GM19328 (cell line): ENCODE data around the gene TSHZ2.
"Not testable (repeated sequence)": the region's sequence is repeated elsewhere in the genome, so short reads cannot be mapped to it uniquely, and the experiment has no call there.

ENCODE experiments used
- ATAC-seq: cut with Tn5 transposase; IDR thresholded peaks from one replicate; pipeline ENCODE4 v1.9.1; 2021; ENCODE audit warnings: mild to moderate bottlenecking, moderate library complexity; ENCODE audit not compliant: unreplicated experiment

Gene TSHZ2

DNA sequence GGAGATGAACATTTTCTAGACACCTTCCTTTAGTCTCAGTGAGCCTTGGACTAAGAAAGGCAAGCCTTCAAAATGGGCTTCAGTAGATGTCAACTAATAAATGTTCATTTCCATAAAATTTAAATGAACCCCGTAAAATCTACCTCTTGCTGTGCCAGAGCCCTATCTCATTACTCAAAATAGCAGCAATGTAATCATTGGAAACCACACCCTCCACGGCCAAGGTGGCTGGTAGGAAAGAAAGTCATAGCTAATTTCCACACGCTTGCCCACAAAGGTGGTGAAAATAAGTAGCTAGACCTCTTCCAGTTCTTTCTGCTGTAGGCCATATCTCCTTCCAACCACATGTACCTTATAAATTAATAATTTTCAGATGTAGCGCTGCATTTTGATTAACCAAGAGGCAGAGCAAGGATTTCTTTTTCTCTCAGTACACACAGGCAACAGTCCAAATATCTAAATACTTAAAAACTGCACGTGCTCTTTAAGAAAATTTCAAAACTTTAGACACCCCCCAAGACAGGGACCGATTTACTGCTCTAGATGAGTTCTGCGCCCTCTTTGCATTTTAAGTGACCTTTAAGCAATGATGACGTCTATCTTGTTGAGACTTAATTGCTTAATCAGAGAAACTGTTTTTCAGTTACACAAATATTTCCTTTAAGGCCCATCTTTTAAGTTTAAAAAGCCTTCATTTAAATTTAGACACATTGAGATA is 330.7 kb downstream of the TSHZ2 start:
- ATAC-seq: no peak

DNA sequence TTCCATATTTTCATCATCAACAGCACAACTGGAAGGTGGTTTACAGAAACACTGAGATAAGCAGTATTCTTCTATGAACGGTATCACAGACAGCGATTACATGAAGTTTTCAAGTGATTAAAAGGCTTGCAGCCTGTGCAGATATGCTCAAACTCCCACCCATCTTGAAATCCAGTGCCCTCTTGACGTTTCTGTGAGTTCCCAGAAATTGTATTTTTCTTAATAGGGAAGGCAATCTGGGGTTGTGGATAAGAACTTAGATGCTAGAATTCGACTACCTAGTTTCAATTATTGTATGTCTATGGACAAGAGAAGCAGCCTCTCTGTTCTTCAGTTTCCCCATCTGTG is 331.2 kb downstream of the TSHZ2 start:
- no peak for ATAC-seq

DNA sequence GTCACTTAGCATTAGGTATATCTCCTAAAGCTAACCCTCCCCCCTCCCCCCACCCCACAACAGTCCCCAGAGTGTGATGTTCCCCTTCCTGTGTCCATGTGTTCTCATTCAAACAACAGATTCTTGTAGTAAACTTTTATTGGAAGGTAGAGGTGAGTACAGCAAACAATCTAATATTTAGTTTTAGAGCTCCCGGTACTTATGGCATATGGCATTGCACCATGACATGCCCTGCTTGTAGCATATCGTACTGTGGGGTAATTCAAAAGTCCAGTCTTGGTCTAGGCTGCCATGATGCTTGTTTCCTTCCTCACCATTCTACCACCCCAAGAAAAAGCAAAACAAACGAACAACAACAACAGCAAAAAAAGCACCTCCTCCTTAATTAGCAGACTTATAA is 332.0 kb downstream of the TSHZ2 start:
- no peak for ATAC-seq

DNA sequence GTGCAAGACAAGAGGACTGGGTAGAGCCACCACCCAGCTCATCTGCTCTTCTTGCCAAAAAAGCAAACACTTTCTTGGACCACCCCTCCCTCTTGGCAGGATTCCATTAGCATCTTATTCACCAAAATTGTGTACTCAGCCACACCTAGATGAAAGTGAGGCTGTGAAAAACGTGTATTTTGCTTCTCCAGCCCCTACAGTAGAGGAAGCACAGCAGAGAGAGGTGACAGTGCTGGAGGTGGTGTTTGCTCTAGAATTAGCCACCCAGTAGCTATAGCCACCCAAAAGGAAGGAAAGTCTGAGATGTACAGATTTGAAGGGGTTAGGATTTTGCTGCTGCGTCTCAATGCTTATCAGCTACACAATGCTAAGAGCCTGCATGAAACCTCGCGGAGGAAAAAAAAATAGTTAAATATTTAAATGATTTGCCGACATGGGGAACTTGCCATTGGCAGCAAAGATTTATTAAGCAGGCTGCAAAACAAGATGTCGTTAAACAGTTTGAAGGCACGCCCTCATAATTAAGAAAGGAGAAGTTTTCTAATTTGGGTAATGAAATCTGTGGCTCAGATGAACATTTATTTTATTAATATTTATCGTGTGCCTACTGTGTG is 334.1 kb downstream of the TSHZ2 start:
- ATAC-seq: no peak

DNA sequence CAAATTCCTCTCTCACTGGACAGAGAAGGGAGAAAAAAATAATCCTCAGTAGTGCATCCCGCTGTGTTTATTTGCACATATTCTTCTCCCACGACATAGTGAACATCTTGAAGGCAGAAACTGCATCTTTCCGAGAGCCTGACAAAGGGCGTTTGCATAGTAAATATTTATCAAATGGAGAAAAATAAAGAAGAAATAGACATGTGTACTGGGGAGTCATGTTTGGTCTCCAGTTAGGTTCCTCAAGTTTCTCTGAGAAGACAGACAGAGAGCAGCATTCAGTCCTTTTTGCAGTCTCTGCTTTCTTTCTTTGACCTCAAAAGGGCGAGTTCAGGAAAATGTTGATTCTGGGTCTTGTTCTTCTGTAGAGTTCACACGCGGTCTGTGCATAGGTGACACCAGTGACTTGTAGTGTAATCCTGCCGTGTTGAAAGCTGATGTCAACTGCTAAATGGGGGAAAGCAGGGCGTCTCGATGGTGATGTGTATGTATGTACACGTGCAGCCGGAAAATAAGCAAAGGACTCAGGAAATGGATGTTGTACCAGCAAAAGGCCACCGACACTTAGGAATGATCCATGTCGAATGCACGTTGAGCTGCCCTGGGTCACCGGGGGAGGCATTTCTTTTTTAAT is 335.9 kb downstream of the TSHZ2 start:
- ATAC-seq: no peak

DNA sequence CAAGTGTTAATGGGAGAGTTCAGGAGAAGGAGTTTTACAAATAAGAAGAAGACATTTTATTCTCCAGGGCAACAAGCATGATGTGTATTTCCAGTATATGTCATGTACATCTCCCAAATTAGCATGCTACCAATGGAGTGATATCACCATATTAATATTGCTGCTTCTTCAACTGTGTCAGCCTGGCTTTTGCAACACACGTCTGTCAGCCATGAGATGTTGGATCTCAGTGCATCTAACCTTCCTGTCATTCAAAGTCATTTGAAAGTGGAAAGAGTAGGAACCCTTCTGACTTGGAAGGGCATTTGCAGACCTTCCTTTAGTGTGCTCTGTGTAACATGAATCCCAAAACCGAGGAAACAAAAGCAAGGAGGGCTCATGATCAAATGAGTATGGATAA is 337.4 kb downstream of the TSHZ2 start:
- ATAC-seq: no peak

DNA sequence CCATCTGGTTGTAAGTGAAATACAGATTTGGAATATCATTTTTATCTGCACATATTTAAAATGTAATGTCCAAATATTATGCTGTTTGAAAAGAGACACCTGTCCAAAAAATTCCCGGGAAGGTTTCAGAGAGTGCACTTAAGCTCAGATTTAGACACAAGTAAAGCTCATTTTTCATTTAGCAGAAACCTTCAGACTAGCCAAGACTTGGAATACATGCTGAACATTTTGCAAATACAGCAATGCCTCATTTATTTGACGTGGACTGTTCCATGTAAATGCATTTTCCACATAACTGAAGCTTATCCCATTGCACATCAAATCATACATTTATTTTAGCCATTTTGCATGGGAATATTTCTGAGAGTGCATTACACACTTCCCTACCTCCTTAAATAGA is 340.8 kb downstream of the TSHZ2 start:
- ATAC-seq: no peak

DNA sequence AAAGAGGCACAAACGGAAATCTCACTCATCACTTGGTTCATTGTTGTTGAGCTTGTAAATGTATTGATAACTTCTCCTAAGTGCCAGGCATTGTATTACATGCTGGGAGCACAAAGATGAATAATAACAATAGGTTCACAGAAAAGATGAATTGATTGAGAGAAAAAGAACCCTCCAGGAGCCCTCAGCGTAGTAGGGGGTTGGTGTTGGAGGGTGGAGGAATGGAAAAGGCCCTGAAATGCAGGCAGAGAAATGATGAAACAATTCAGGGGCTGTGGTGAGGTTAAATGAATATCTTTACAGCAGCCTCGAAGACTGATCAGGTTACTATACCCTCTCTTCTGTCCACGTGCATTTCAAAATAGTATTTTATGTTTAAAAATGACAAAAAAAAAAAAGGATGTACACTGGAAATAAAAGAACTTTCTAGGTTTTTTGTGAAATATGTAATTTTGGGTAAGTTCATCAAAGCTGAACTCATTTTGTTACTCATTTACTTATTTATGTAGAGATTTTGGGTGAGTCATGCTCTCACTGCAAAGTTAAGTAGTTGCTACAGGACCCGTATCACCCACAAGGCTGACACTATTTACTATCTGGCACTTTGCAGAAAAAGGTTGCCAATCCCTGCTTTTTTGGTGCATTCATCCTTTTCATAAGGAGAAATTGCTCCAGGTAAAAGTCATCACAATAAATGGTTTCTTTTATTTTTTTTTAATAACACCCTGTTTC is 344.2 kb downstream of the TSHZ2 start:
- ATAC-seq: no peak

DNA sequence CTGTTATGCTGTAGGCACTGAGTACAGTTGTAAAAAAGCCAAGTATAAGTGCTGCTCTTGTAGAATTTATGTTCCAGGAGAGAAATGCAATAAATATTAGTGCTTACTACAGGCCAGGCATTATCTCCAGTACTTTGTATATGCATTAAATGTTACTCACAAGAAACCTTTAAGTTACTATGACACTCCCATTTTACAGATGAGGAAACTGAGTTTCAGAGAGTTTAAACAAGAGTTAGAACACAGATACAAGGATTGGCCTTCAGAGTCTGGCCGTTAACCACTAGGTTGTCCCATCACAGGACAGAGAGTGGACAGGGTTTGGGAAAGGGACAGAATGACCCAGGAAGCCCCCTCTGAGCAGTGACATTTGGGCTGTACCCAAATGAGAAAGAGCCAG is 347.0 kb downstream of the TSHZ2 start:
- no peak for ATAC-seq

DNA sequence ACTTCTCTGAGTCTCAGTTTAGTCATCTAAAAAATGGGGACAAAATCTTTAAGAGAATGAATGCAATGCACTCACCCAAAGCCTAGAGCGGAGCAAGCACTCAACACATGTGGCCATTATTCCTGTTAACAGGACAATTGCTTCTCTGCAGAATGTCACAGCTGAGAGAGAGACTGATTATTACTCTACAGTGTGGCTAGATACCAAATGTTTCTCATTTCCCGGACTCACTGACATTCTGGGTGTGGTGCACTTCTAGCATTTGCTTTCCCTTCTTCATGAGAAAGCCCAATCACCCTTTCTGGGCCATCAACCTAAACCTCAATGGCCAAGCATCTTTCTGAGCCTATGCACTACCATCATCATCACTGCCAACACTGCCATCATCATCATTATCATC is 347.6 kb downstream of the TSHZ2 start:
- ATAC-seq: no peak

DNA sequence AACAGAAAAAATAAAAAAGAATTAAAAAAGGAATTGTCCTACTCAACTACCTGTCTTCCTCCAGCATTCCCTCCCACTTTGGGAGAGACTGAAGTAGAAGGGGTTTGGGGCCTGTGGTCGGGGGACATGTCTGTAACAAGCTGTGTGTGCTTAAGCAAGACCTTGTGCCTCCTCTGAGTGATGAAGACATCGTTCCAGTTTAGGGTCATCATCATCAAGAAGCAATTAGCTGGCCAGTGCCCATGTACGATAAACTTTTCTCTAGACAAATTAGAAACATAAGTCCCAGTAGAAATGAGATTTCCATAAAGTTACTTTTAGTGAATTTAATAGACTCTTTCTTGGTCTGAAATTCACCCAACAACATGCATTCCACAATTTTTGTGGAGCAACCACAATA is 348.5 kb downstream of the TSHZ2 start:
- ATAC-seq: no peak

DNA sequence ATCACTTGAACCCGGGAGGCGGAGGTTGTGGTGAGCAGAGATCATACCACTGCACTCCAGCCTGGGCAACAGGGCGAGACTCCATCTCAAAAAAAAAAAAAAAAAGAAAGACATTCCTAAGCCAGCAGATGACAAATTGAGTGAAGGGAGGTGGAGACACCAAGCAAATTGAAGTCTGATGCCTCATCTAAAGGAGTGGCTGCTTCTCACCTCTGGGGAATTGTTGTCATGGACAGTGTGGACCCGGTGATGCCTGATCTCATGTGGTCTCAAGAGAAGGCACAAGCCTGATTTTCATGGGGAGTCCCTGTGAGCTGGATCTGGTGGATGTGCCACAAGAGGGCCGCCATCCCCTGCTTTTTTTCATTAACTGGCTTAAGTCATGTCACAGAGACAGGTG is 349.4 kb downstream of the TSHZ2 start:
- no peak for ATAC-seq

DNA sequence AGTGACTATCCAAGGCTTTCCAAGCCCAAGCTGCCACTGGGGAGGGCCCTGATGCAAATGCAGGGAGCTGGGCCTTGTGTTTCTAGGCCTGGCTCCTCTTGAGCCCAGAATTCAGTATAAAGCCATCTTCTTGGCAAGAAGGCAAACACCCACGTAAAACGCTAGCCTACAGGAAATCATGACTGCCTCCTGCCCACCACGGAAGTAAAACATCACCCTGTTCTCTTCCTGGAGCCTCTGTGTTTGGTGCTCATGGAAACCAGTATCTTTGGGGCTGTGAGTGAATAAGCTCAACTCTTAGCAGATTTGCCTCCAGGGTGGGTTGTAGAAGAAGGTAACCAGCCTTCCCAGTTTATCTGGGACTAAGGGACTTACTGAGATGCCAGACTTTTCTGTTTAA is 350.5 kb downstream of the TSHZ2 start:
- no peak for ATAC-seq

DNA sequence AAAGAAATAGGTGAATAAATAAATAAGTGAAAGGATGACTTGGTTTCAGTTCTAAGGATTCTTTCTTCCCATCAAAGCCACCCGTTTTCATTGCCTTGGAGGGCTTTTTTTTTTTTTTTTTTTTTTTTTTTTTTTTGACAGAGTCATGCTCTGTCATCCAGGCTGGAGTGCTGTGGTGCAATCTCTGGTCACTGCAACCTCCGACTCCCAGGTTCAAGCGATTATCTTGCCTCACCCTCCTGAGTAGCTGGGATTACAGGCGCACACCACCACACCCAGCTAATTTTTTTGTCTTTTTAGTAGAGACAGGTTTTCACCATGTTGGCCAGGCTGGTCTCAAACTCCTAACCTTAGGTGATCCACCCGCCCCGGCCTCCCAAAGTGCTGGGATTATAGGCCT is 351.3 kb downstream of the TSHZ2 start:
- ATAC-seq: not testable (repeated sequence)

DNA sequence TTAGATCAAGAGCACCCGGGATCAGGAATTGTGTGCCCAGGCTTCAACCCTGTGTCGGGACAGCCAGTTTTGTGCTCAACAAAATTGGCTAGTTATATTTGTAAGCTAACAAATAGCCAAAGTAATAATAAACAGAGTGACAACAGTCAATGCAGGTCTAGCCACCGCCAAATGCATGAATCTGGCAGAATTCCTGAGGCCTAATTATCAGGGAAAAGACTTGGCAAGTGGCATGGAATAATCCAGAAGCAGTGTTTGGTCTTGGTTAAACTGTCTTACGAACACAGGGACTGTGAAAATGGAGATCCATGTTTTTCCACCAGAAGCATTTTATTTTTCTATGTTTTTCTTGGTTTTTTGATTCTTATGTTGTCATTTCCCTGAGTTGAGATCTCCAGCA is 352.7 kb downstream of the TSHZ2 start:
- no peak for ATAC-seq

DNA sequence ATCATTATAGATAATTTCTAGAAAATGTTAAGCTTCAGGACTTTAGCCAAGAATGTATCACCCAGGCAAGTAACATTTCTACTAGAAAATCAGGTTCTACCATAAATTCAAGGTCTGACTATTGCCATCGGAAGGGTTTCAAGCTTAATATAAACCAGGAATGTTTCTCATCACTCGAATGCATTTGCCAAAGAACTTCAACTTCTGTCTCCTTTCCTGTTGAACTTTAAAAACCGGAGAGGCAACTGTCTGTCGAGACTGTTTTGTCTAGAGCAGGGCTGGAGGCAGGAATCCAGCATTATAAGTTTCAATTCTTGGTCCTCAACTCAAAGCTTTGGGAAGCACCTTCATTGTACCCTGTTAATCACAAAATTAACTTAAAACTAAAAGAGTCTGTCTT is 356.8 kb downstream of the TSHZ2 start:
- ATAC-seq: no peak

DNA sequence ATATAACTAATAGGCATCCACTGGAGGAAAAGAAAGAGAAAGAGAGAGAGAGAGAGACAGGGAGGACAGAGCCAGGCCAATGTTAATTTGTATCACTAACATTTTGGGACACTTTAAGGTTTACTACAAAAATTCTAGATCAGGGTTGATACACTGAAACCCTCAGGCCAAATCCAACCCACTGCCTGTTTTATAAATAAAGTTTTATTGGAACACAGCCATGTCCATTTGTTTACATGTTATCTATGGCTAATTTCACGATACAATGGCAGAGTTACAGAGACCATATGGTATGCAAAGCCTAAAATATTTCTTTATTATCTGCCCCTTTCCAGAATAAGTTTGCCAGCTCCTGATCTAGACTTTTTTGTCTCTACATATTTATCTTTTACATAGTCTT is 357.6 kb downstream of the TSHZ2 start:
- ATAC-seq: no peak

DNA sequence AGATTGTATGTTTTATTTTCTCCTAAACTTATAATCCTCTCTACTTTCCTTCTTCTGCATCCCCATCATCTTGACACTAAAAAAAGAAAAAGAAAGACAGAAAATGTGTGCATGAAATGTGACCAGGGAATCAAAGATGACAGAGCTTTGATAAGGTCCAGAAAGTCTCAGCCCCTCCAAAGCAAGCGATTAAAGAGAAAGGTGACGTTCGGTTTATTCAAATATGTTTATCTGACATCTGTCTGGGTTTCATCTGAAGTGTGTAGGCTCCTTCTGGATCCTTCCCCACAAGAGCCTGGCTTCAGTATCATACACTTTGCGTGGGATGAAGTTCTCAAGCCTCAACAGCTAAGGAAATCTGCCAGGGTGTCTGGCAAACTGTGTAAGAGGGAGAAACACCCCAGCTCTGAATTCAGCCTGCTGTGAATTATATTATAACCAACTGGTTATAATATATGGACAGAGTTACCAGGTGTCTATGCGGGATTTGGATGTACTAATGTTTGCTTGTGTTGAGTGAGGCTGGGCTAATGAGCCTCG is 358.5 kb downstream of the TSHZ2 start:
- ATAC-seq: no peak

DNA sequence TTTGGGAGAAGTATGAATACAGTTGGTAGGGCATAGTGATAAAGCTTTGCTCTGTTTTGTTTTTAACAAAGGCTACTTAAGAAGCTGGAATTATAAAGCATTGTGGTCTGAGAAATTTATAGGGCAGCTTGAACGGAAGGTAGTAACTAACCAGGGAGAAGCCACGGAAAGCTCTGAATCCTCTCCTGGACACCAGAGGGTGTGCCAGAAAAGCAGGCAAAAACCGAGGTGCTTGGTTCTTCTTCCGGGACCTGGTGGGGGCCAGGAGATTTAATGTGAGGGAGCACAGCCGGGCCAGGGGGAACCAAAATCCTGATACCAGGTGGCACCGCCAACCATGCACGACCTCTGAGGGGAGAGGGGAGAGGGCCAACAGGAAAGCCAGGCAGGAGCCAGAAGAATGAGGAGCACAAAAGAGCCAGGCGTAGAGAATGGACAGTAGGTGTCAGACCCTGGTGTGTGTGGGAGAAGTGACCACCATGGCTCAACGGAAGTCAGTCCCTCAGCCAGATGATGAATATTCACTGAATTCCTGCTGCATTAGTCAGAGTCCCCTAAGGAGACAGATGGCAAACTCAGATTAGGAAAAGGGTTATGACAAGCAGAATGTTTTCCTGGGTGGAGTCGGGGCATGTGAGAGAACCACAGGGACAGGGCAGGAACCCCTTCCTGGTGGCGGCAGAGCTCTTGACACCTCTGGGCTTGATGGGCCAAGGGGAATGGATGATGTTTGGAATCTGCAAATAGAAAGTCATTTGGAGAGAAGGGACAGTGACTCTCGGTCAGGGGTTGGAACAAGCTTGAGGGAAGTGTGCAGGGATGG is 359.2 kb downstream of the TSHZ2 start:
- no peak for ATAC-seq

DNA sequence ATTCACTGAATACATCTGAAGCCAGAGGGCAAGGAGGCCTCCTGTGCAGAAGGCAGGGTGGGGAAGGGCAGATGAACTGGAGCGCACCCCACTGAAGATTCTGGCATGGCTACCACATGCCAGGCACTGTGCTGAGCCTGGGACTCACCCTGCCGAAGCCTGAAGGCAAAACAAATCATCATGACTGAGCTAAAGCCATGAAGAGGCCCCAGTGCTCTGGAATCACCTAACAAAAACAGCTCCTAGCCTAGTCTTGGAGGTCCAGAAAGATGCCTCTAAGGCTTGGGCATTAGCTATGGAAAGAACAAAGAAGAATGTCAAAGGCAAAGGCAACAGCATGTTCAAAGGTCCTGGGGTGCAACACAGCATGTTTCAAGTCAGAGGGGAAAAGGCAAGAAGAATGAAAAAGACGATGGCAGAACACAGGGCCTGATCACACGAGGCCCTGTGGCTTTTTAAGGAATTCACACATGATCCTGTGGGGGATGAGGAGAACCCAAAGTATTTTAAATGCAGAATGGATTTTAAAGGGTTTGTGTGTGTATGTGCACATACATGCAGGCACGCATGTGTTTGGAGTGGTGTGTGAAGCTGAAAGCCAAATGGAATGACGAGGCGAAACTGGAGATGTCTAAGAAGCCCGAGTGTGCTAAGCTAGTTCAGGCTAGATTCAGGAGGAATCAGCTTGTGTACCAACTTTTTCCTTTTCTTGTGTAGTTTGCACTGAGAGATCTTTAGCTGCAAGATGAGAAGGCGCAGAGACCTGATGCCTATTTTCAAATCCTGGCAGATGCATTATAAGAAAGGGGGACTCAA is 360.1 kb downstream of the TSHZ2 start:
- ATAC-seq: no peak
